ENCODE data around the gene ATP6V0E1. TPM values are rescaled to one million over a fixed set of nuclear protein-coding genes. Genes with fewer than 3 reads are reported as not detected.

ATP6V0E1 gene
- total RNA-seq (2014; rRNA removed; shearing (Covaris generic)) = 73.0 and 113 TPM in 2 replicates

DNA sequence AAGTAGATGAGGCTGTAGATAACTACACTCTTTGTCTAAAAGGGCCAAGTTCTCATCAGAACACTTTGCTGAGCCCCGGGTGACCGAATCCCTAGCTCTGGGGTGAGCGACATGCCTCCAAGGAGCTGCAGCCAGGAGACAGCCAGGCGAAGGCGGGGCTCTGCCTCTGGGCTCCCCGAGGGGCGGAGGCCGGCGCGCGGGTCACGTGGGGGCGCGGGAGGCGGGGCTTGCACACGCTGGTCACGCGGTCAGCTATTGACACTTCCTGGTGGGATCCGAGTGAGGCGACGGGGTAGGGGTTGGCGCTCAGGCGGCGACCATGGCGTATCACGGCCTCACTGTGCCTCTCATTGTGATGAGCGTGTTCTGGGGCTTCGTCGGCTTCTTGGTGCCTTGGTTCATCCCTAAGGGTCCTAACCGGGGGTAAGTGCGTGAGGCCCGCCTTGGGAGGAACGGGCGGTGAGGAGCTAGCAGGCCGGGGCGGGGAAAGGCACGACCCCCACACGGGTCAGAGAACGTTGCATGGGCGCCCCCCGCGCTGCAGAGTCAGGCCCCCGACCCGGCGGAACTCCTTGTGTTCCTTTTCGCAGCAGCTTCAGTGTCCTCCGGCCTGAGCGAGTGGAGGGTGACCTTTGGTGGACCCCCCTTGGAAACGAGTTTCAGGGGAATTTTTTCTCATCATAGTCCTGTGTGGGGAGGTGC lies at the start of gene ATP6V0E1:
ATP6V0E1 (plus strand) TSS at position 230 of the 702 bp plus-strand sequence; CDS start at position 320, 90 bp downstream.
- H3K36me3 ChIP-seq (replicated peaks; ENCODE audit: control insufficient read depth, insufficient read depth, low read length) = no peaks in the 10 kb centered on the region
- H3K27me3 ChIP-seq (ENCODE audit: control insufficient read depth, insufficient read depth, low read length) = no peaks in the 10 kb centered on the region
- H3K4me3 ChIP-seq (ENCODE audit: insufficient read depth, low read depth, low read length) = peak within 1 kb of the TSS; percentile 87
- DNase-seq = peak; percentile 98

DNA sequence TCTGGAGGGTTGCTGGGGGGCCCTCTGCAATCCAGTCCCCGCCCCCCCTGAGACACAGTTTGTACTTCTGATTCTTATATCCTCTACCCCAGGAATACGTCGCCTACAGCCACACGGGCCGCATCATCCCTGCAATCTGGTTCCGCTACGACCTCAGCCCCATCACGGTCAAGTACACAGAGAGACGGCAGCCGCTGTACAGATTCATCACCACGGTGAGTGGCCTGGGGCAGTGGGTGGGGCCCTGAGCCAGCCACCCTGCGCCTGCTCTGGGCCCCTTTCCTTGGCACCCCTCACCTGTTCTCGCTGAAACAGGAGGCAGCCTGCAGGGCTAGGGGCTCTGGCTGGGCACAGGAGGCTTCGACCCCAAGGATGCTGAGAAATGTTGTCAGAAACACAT lies 48.5 kb upstream of the ATP6V0E1 start:
- Histone ChIP-seq H3K36me3 (replicated peaks; ENCODE audit: control insufficient read depth, insufficient read depth, low read length) (peaks cover 23% of the 10 kb centered on the region), H3K27me3 (ENCODE audit: control insufficient read depth, insufficient read depth, low read length) (no peaks in the 10 kb centered on the region), H3K4me3 (ENCODE audit: insufficient read depth, low read depth, low read length) (no peak overlapping the region)
- no peak for DNase-seq

DNA sequence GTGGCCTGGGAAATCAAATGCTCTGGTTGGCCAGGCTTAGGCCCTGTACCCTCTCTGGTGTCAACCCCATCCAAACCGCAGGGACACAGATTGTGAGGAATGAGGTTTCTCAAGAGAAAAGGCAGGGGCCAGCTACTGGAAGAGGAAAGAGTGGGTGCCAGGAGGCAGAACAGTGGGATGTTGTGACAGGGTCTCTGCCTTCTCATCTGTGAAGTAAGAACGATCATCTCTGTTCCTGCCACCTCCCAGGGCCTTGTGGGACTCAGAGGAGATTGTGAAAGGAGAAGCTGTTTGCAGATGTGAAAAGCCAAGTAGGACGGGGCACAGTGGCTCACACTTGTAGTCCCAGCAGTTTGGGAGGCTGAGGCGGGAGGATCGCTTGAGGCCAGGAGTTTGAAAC lies 47.2 kb upstream of the ATP6V0E1 start:
- DNase-seq = no peak
- H3K36me3 ChIP-seq (replicated peaks; ENCODE audit: control insufficient read depth, insufficient read depth, low read length) = peaks cover 23% of the 10 kb centered on the region
- no peak overlapping the region for H3K4me3 ChIP-seq (ENCODE audit: insufficient read depth, low read depth, low read length)
- no peaks in the 10 kb centered on the region for H3K27me3 ChIP-seq (ENCODE audit: control insufficient read depth, insufficient read depth, low read length)

DNA sequence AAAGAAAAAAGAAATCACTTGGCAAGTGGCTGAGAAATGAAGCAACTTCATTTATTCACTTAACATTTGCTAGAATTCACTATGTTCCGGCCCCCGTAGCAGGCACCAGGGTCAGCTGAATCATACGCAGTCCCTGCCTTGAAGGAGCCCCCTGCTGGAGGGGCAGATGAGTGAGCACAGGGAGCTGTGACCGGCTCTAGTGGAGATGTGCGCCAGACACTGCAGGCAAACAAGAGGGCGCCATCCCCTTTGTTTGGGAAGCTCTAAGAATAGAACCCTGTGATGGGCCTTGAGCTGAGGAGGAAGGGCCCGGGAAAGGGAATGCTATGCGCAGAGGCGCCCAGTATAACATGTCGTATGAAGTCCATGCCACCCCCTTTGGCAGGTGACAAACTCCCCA lies 44.5 kb upstream of the ATP6V0E1 start:
- H3K27me3 ChIP-seq (ENCODE audit: control insufficient read depth, insufficient read depth, low read length) = no peaks in the 10 kb centered on the region
- peak; percentile 84 for DNase-seq
- H3K4me3 ChIP-seq (ENCODE audit: insufficient read depth, low read depth, low read length) = no peak overlapping the region
- H3K36me3 ChIP-seq (replicated peaks; ENCODE audit: control insufficient read depth, insufficient read depth, low read length) = peaks cover 21% of the 10 kb centered on the region

DNA sequence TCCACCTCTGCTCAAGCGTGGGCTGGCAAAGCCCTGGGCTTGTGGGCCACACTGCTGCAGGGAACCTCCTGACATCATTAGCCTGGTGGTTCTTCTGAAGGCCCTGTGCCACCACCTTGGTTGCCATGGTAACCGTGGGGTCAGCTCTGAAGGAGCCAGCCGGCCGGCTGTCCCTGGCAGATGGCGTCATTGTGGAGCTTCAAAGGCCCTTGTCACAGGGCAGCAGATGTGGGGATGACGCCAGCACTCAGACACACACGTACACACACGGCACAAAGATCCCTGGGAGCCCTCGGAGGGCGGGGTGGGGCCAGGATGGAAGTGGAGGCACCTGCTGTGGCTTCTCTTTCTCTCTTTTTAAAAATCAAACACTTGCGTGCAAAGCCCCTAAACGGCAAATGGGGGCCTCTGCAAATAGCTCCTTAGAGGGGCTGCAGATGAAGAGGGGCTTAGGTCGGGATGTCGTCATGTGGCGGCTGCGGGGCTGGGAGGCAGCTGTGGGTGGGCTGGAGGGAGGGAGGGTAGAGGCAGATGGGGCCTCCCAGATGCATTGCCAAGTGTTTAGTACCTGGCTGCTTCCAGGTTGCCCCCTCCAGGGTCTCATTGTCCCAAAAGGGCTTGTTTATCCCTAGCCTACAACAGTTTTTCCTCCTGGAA lies 43.8 kb upstream of the ATP6V0E1 start:
- DNase-seq = no peak
- H3K36me3 ChIP-seq (replicated peaks; ENCODE audit: control insufficient read depth, insufficient read depth, low read length) = peaks cover 17% of the 10 kb centered on the region
- H3K27me3 ChIP-seq (ENCODE audit: control insufficient read depth, insufficient read depth, low read length) = no peaks in the 10 kb centered on the region
- H3K4me3 ChIP-seq (ENCODE audit: insufficient read depth, low read depth, low read length) = no peak overlapping the region

DNA sequence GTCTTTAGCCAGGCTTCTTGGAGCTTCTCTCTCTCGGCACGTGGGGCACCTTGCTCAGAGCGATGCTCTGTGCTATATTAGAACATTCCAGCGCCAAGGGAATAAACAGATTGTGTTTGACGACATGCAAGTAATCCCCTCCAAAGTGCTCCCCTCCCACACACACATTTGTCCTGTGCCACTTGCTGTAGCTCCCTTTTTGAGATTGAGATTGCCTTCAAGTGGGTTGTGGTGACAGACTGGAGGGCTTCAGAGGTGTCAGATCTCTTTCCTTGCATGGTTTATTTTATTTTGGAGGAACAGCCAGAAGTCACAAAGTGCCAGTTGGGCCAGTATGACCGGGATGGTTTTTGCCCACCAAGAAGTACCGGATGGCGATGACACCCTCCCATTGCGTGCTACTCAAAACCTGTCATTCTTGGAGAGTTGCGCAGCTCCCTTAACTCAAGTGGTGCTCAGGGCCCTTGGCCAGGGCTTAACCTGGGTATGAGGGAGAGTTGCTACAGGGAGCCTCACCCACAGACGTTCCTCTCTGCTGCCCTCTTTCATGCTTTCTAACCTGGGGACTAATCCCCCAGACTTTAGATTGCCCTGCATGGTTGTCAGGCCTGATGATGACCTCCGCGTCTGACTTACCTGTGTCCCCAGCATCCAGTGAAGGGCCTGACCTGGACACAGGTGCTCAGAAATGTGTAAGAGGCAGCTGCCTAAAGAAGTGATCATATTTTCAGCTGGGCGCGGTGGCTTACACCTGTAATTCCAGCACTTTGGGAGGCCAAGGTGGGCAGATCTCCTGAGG lies 43.1 kb upstream of the ATP6V0E1 start:
- Histone ChIP-seq H3K4me3 (ENCODE audit: insufficient read depth, low read depth, low read length) (no peak overlapping the region), H3K36me3 (replicated peaks; ENCODE audit: control insufficient read depth, insufficient read depth, low read length) (peaks cover 16% of the 10 kb centered on the region), H3K27me3 (ENCODE audit: control insufficient read depth, insufficient read depth, low read length) (no peaks in the 10 kb centered on the region)
- DNase-seq = no peak

DNA sequence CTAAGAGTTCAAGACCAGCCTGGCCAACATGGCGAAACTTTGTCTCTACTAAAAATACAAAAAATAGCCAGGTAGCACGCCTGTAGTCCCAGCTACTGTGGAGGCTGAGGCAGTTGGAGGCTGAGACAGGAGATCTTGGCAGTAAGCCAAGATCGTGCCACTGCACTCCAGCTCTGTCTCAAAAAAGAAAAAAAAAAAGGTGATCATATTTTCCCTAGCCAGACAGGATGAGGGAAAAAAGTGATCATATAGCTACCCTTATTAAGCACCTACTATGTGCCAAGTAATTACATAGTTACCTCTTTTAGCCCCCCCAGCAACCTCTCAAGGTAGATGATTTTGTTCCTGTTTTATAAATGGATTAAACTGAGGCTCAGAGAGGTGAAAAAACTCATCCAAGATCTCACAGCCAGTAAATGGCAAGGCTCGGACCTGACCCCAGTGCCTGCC lies 42.5 kb upstream of the ATP6V0E1 start:
- H3K27me3 ChIP-seq (ENCODE audit: control insufficient read depth, insufficient read depth, low read length) = no peaks in the 10 kb centered on the region
- H3K36me3 ChIP-seq (replicated peaks; ENCODE audit: control insufficient read depth, insufficient read depth, low read length) = peaks cover 18% of the 10 kb centered on the region
- DNase-seq = no peak
- H3K4me3 ChIP-seq (ENCODE audit: insufficient read depth, low read depth, low read length) = no peak overlapping the region

DNA sequence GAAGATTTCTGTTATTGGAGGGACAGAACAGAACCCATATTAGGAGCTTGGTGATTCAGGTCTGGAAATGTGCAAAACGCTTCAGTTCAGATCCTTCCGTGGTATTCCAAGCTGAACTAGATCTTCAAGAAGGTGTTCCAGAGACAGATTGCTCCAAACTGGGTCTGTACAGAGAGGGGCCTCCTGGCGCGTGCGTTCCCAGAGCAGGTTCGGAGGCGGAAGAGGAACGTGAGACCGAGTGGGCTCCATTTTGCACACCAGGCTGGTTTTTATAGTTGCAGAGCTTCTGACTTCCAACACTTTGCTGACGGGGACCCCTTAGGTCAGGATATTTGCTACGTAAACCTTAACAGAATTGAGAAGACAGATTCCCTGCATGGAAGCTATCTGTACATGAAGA lies 41.0 kb upstream of the ATP6V0E1 start:
- Histone ChIP-seq H3K36me3 (replicated peaks; ENCODE audit: control insufficient read depth, insufficient read depth, low read length) (peaks cover 13% of the 10 kb centered on the region), H3K27me3 (ENCODE audit: control insufficient read depth, insufficient read depth, low read length) (no peaks in the 10 kb centered on the region), H3K4me3 (ENCODE audit: insufficient read depth, low read depth, low read length) (no peak overlapping the region)
- DNase-seq = no peak

DNA sequence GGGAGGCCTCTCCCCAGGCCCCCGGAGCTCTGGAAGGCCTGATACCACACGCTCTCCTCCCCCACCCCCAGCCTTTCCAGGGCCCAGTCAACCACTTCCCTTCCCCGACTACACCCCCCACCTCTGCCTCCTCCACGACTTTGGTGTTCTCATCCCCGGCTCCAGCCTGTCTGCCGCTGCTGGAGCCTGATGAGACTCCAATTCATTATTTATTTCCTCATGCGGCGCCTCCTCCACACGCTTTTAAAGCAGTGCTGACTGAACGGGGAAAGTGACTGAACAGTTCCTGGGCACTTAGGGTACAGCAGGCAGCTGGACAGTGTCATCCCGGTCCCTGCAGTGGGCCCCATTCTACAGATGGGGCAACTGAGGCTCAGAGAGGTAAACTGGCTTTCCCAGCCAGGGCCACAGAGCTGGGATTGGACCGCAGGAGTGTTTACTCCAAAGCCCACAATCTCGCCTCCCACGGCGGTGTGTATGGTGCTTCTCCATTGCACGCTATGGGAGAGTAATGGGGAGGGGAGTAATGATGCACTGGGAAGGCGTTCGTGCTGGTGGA lies 40.2 kb upstream of the ATP6V0E1 start:
- no peak overlapping the region for H3K4me3 ChIP-seq (ENCODE audit: insufficient read depth, low read depth, low read length)
- no peaks in the 10 kb centered on the region for H3K27me3 ChIP-seq (ENCODE audit: control insufficient read depth, insufficient read depth, low read length)
- peaks cover 10% of the 10 kb centered on the region for H3K36me3 ChIP-seq (replicated peaks; ENCODE audit: control insufficient read depth, insufficient read depth, low read length)
- DNase-seq = peak; percentile 87

DNA sequence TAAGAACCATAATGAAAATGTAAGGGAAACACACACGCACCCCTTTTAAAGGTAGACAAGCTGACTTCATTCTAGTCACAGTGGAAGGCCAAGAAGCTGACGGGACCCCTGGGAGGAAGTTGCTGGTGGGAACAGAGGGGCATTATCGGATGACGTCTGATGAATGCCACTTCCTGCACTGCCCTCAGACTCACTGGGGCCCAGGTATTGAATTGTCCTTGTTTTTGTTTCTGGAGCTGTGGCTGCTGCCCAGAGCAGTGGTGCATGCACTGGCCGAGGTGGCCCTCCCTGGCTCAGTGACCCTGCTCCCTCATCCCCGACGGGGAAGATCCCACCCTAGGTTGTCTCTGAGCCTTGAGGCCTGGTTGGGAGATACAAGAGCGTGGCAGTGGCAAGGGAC lies 39.7 kb upstream of the ATP6V0E1 start:
- peak; percentile 30 for DNase-seq
- Histone ChIP-seq H3K4me3 (ENCODE audit: insufficient read depth, low read depth, low read length) (no peak overlapping the region), H3K27me3 (ENCODE audit: control insufficient read depth, insufficient read depth, low read length) (no peaks in the 10 kb centered on the region), H3K36me3 (replicated peaks; ENCODE audit: control insufficient read depth, insufficient read depth, low read length) (peaks cover 10% of the 10 kb centered on the region)

DNA sequence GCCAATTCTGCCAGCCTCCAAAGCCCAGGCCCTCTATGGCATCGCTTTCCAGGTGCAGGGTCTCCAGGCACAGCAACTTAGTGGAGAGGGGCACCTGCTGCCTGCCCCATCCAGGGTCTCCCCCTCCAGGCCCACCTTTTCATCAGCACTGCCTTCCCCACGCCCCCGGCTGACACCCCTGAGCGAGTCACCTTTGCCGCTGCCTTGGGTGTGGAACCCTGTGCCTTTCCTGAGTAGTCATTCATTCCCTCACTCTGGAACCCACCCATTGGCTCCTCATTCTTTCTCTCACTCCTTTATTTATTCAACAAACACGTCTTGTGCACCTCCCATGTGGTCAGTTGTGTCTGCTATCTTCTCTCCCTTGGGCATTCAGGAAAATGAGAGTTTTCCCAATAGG lies 38.8 kb upstream of the ATP6V0E1 start:
- no peak overlapping the region for H3K4me3 ChIP-seq (ENCODE audit: insufficient read depth, low read depth, low read length)
- H3K27me3 ChIP-seq (ENCODE audit: control insufficient read depth, insufficient read depth, low read length) = no peaks in the 10 kb centered on the region
- peaks cover 8% of the 10 kb centered on the region for H3K36me3 ChIP-seq (replicated peaks; ENCODE audit: control insufficient read depth, insufficient read depth, low read length)
- peak; percentile 14 for DNase-seq

DNA sequence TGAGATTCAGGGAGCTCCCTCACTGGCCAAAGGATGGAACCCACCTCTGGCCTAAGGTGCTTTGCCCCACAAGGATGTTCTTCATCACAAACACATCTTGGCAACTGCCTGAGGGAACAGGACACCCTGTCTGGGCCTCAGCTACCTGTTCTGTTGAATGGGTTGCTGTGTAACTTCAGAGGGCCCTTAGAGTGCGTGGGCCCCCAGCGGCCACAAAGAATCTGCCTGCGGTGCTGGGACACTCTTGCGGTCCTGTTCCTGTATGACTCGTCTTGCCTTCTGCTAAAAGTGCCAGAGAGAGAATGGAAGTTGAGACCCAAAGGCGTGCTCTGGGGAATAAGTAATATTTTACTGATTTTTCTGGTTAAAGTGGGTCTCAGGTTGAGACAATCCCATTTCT lies 38.4 kb upstream of the ATP6V0E1 start:
- Histone ChIP-seq H3K36me3 (replicated peaks; ENCODE audit: control insufficient read depth, insufficient read depth, low read length) (peaks cover 8% of the 10 kb centered on the region), H3K27me3 (ENCODE audit: control insufficient read depth, insufficient read depth, low read length) (no peaks in the 10 kb centered on the region), H3K4me3 (ENCODE audit: insufficient read depth, low read depth, low read length) (no peak overlapping the region)
- no peak for DNase-seq

DNA sequence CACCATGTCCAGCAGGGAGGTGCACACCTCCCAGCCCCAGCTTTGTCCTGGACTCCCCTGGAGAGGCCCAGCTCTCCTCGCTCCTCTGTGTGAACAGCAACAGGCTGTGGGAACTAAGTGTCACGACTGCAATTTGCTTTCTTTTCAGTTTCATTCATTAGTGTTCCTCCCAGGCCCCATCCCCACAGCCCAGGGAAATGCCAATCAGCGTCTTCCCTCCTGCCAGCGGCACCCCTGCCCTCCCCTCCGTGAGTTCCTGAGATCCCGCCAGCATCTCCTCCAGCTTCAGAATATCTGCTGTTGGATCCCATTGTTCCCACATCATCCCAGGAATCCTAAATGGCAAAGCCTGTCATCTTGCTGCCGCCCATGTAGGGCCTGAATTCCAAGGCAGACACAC lies 37.4 kb upstream of the ATP6V0E1 start:
- Histone ChIP-seq H3K4me3 (ENCODE audit: insufficient read depth, low read depth, low read length) (no peak overlapping the region), H3K27me3 (ENCODE audit: control insufficient read depth, insufficient read depth, low read length) (no peaks in the 10 kb centered on the region), H3K36me3 (replicated peaks; ENCODE audit: control insufficient read depth, insufficient read depth, low read length) (peaks cover 8% of the 10 kb centered on the region)
- no peak for DNase-seq

DNA sequence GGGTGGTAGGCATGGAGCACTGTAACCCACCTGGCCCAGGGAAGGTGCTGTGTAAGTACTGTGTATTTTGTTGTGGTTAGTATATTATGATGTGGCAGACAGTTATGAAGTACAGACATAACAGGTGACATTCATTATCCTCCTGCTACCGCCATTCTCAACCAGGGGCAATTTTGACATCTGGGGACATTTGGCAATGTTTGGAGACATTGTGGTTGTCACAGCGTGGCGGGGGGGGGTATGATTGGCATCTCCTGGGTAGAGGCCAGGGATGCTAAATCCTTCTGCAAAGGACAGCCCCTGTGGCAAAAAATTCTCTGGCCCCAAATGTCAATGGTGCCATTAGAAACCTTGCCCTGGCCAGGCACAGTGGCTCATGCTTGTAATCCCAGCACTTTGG lies 34.1 kb upstream of the ATP6V0E1 start:
- DNase-seq = no peak
- H3K27me3 ChIP-seq (ENCODE audit: control insufficient read depth, insufficient read depth, low read length) = peaks cover 2% of the 10 kb centered on the region; the same call in 1 of the 2 replicates
- H3K4me3 ChIP-seq (ENCODE audit: insufficient read depth, low read depth, low read length) = no peak overlapping the region
- peaks cover 7% of the 10 kb centered on the region for H3K36me3 ChIP-seq (replicated peaks; ENCODE audit: control insufficient read depth, insufficient read depth, low read length)
